22Rv1 (cell line): ENCODE measurements around the gene COL27A1.

Source experiments
- CTCF ChIP-seq: fragments of 450-650 bp; IDR thresholded peaks from 2 replicates; pipeline ENCODE4 v1.5.1; 2017; ENCODE audit warnings: mild to moderate bottlenecking
- ZFX ChIP-seq: fragments of 450-650 bp; IDR thresholded peaks from 2 replicates; pipeline ENCODE4 v1.6.1; 2017; ENCODE audit warnings: antibody characterized with exemption, borderline replicate concordance

GRCh38 chr9:114184071-114184470 lies 28.7 kb downstream of the COL27A1 start:
- TF ChIP-seq CTCF (no peak), ZFX (no peak)
